Activated CD4-positive, alpha-beta T cell treated with anti-CD3 and anti-CD28 coated beads for 4 hours (primary cell): ENCODE results near the gene HPCAL1.

Experiments used
- DNase-seq, 2 donors: peaks; one replicate each; pipeline ENCODE4 v3.0.0-alpha.2; 2020

The HPCAL1 gene

GRCh38 chr2:10269711-10270610 is 32.7 kb upstream of the HPCAL1 start:
- no peak for DNase-seq

- DNase-seq, result no peak
Measured at GRCh38 chr2:10271509-10271908, 31.2 kb upstream of the HPCAL1 start.

- no peak for DNase-seq
Measured at GRCh38 chr2:10271946-10272345, 30.8 kb upstream of the HPCAL1 start.

- DNase-seq, result no peak
Measured at GRCh38 chr2:10272464-10272863, 30.2 kb upstream of the HPCAL1 start.

GRCh38 chr2:10273215-10274175 is 29.2 kb upstream of the HPCAL1 start:
- DNase-seq, result no peak

GRCh38 chr2:10274376-10274775 is 28.3 kb upstream of the HPCAL1 start:
- DNase-seq, result no peak

- no peak for DNase-seq
Measured at GRCh38 chr2:10274983-10275802, 27.5 kb upstream of the HPCAL1 start.

GRCh38 chr2:10276481-10277292 is 26.0 kb upstream of the HPCAL1 start:
- DNase-seq, result no peak

GRCh38 chr2:10277293-10278028 is 25.2 kb upstream of the HPCAL1 start:
- DNase-seq, result no peak

- no peak for DNase-seq
Measured at GRCh38 chr2:10278029-10278762, 24.5 kb upstream of the HPCAL1 start.

GRCh38 chr2:10278763-10279471 is 23.8 kb upstream of the HPCAL1 start:
- DNase-seq, result no peak

- DNase-seq, result no peak
Measured at GRCh38 chr2:10279472-10279870, 23.2 kb upstream of the HPCAL1 start.

- DNase-seq, result no peak
Measured at GRCh38 chr2:10279946-10280463, 22.7 kb upstream of the HPCAL1 start.

- no peak for DNase-seq
Measured at GRCh38 chr2:10281891-10282290, 20.8 kb upstream of the HPCAL1 start.

GRCh38 chr2:10282611-10283105 is 20.0 kb upstream of the HPCAL1 start:
- no peak for DNase-seq

- DNase-seq, result no peak
Measured at GRCh38 chr2:10283106-10284062, 19.3 kb upstream of the HPCAL1 start.

GRCh38 chr2:10284108-10284870 is 18.4 kb upstream of the HPCAL1 start:
- no peak for DNase-seq
